Stomach (tissue), 9 donors: ENCODE results near the gene SSH2. TPM values are rescaled to one million over a fixed set of nuclear protein-coding genes. Genes with fewer than 3 reads are reported as not detected.
A peak's percentile ranks its signal among the peaks of the same experiment; 100 is the strongest.

Experiments
- DNase-seq, 2 donors: peaks; one replicate each; pipeline versions ENCODE4 v3.0.0 to v3.0.0-alpha.2; 2013 to 2019
- H3K27ac ChIP-seq, 5 donors: fragments of 200-600 bp in 4 of 5; sonication (generic) in 4 of 5; one replicate each; pipeline ENCODE4 v1.5.1; 2013 to 2019; ENCODE audit warnings: mild to moderate bottlenecking in 1 of 5, moderate library complexity in 1 of 5
- H3K27me3 ChIP-seq, 3 donors: fragments of 200-600 bp; sonication (generic); one replicate each; pipeline ENCODE4 v1.5.1; 2017 to 2019; ENCODE audit warnings: mixed run types in 1 of 3
- H3K36me3 ChIP-seq, 4 donors: fragments of 200-600 bp; sonication (generic); 1 replicate in 3 of 4; 2 replicates in 1 of 4; pipeline ENCODE4 v1.5.1; 2016 to 2019
- H3K4me1 ChIP-seq, 4 donors: fragments of 200-600 bp; sonication (generic); one replicate each; pipeline ENCODE4 v1.5.1; 2016 to 2019
- H3K4me3 ChIP-seq, 4 donors: fragments of 200-600 bp; sonication (generic) in 3 of 4; one replicate each; pipeline ENCODE4 v1.5.1; 2016 to 2019; ENCODE audit warnings: mild to moderate bottlenecking in 1 of 4
- H3K9me3 ChIP-seq, 4 donors: fragments of 200-600 bp; sonication (generic); one replicate each; pipeline ENCODE4 v1.5.1; 2016 to 2019
- EP300 ChIP-seq: sonication (generic); formaldehyde crosslinking; IDR thresholded peaks from one replicate; pipeline ENCODE4 v1.6.1; 2017; ENCODE audit warnings: antibody characterized with exemption
- POLR2A ChIP-seq, 4 donors: fragments of 450-650 bp; IDR thresholded peaks; one replicate each; pipeline ENCODE4 v1.6.1; 2016; ENCODE audit warnings: antibody characterized with exemption in 4 of 4, control low read depth in 2 of 4, mild to moderate bottlenecking in 1 of 4, moderate library complexity in 1 of 4
- POLR2AphosphoS5 ChIP-seq, 3 donors: sonication (generic); formaldehyde crosslinking; IDR thresholded peaks; one replicate each; pipeline ENCODE4 v1.6.1; 2016; ENCODE audit warnings: antibody characterized with exemption in 3 of 3
- WGBS, 5 donors: extraction: QIAGEN DNeasy Blood & Tissue Kit in 3 of 5; methylation state at CpG; one replicate each; pipeline versions ENCODE4 v1.1.5 to v1.1.7; 2013 to 2018; 5-methylcytosine and 5-hydroxymethylcytosine counted together
- intact Hi-C: fragments of 100-400 bp; cut with DNase I; formaldehyde crosslinking; loops from one replicate; pipeline ENCODE4 v1.15.1; 2023; ENCODE audit warnings: low total_unique reads
- polyA plus RNA-seq, 3 donors: library from polyadenylated mRNA; stranded (reverse); fragments of 200-250 nt; gene quantifications; one replicate each; pipeline ENCODE4 v1.2.3, GENCODE V29; 2013
- total RNA-seq, 5 donors: library from RNA; depleted of rRNA; stranded (reverse); fragments of >200 nt; gene quantifications; one replicate each; pipeline versions ENCODE4 v1.1.0 to v1.2.3, GENCODE V29; 2014 to 2016
- TF ChIP-seq, protein P1 (sequence below), 7 experiments: fragments of 450-650 bp in 4 of 7; fragments of 200-600 bp in 3 of 7; sonication (generic) in 3 of 7; IDR thresholded peaks; one replicate each; pipeline ENCODE4 v1.5.1; 2016 to 2019; ENCODE audit warnings: antibody characterized with exemption in 7 of 7, control low read depth in 2 of 7, mild to moderate bottlenecking in 1 of 7
- donor health status: healthy with polysubstance abuse.
- donor health status: Bipolar disorder and iron deficiency.
- donor health status: healthy.

The SSH2 gene
- total and polyA plus RNA-seq, 8 donors, result 7.8 to 44.9 (median 24.1) TPM

DNA sequence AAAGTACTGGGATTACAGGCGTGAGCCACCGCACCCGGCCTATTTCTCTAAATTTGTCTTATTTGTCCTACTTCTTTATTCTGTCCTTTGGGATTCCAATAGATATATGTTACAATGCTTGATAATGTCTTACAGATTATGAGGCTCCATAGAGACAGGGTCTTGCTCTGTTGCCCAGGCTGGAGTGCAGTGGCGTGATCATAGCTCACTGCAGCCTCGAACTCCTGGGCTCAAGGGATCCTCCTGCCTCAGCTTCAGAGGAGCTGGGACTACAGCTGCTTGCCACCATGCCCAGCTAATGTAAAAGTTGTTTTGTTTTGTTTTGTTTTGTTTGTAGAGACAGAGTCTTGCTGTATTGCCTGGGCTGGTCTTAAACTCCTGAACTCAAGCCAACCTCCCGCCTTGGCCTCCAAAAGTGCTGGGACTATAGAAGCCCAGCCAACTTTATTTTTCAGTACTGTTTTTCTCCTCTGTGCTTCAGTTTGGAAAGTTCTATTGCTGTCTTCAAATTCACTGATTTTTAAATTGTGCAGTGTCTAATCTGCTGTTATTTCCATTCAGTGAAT, 326.8 kb downstream of the SSH2 start:
- Histone ChIP-seq H3K27me3 (no peaks in the 10 kb centered on the region), H3K4me1 (no peaks in the 10 kb centered on the region), H3K4me3 (no peak overlapping the region), H3K9me3 (no peaks in the 10 kb centered on the region), H3K27ac (no peak overlapping the region), H3K36me3 (no peaks in the 10 kb centered on the region)
- TF ChIP-seq POLR2AphosphoS5 (IDR thresholded peaks at IDR 0.05), result no peak
- no peak for TF ChIP-seq EP300
- TF ChIP-seq, protein P1, sequence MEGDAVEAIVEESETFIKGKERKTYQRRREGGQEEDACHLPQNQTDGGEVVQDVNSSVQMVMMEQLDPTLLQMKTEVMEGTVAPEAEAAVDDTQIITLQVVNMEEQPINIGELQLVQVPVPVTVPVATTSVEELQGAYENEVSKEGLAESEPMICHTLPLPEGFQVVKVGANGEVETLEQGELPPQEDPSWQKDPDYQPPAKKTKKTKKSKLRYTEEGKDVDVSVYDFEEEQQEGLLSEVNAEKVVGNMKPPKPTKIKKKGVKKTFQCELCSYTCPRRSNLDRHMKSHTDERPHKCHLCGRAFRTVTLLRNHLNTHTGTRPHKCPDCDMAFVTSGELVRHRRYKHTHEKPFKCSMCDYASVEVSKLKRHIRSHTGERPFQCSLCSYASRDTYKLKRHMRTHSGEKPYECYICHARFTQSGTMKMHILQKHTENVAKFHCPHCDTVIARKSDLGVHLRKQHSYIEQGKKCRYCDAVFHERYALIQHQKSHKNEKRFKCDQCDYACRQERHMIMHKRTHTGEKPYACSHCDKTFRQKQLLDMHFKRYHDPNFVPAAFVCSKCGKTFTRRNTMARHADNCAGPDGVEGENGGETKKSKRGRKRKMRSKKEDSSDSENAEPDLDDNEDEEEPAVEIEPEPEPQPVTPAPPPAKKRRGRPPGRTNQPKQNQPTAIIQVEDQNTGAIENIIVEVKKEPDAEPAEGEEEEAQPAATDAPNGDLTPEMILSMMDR (IDR thresholded peaks at IDR 0.05), result no peak
- no peak for TF ChIP-seq POLR2A (IDR thresholded peaks at IDR 0.05)
- peak in 1 of 2 donors; percentile 40 for DNase-seq
- intact Hi-C loops, result no loop called here
- 93 to 95% (median 94%) methylated on average over 6 of the region's 6 CpGs for WGBS, 5 donors

DNA sequence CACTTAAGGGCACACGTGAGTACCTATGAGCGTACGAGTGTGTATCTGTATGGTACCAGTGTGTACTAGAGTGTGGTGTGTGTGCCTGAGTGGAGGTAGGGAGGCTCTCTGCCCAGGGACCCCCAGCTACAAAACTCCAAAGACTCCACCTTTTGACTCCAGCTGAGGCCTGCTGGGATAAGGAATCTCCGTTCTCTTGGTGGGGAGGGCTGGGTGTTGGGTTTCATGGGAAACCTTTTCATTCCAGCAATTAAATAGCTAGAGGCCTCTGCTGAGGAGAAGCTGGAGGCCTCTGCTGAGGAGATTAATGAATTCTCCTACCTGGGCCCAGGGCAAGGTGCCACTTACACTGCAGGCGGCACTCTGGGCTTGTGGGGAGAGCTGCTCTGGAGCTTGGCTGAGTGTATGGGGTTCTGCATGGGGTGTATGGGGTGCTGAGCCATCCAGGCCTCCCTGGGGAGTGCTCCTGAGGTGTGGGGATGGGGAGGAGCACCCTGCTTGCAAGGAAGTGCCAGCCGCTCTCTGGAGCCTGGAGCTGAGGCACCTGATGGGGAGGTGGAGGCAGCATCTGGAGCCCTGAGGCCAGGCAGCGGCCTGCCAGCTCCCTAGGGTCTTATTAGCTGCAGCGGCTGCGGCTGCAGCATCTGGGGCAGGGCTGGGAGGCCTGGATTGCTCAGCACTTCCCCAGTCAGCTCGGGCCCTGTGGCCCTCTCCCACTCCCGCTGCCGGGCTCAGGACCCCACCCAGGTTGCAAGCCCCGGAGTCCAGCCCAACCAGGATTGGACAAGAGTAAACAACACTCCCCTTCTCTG, 332.5 kb downstream of the SSH2 start:
- Histone ChIP-seq H3K27ac (no peak overlapping the region), H3K27me3 (peaks cover 0 to 9% (median 0%) of the 10 kb centered on the region in 3 donors), H3K4me1 (peaks cover 9 to 25% (median 17%) of the 10 kb centered on the region in 4 donors), H3K4me3 (no peak overlapping the region), H3K36me3 (no peaks in the 10 kb centered on the region), H3K9me3 (no peaks in the 10 kb centered on the region)
- TF ChIP-seq POLR2AphosphoS5 (IDR thresholded peaks at IDR 0.05) (no peak), POLR2A (IDR thresholded peaks at IDR 0.05) (no peak), EP300 (no peak)
- TF ChIP-seq, protein P1 (IDR thresholded peaks at IDR 0.05), result no peak
- peak in 1 of 2 donors; percentile 27 for DNase-seq
- intact Hi-C loops, result no loop called here
- 60 to 74% (median 67%) methylated on average over 7 to 13 of the region's 13 CpGs for WGBS, 5 donors

DNA sequence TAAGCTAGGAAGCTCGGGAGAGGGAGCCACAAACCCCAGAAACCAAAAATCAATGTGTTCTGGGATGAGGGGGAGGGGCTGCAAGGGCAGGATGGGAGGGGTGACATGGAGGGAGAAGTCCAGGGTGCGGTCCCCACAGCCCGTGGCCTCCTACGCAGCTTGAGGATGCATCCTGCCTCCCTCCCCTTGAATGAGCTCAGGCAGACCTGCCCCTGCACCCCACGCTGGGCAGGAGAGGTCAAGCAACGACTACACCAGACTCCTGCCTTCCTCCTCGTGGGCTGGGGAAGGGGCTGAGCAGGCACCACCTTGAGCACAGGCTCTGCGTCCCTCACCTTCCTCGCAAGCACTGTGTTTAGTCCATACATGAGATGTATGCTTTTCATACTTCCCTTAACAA, 333.2 kb downstream of the SSH2 start:
- WGBS, 5 donors, result 73 to 87% (median 80%) methylated on average over 6 to 9 of the region's 9 CpGs
- TF ChIP-seq POLR2AphosphoS5 (IDR thresholded peaks at IDR 0.05) (no peak), EP300 (no peak), POLR2A (IDR thresholded peaks at IDR 0.05) (no peak)
- TF ChIP-seq, protein P1 (IDR thresholded peaks at IDR 0.05), result no peak
- H3K4me1 ChIP-seq, result peaks cover 17 to 33% (median 24%) of the 10 kb centered on the region in 4 donors
- H3K4me3 ChIP-seq, result no peak overlapping the region
- DNase-seq, result peak in 1 of 2 donors; percentile 35
- intact Hi-C loops, result no loop called here
- peaks cover 0 to 9% (median 0%) of the 10 kb centered on the region in 3 donors for H3K27me3 ChIP-seq
- H3K27ac ChIP-seq, result no peak overlapping the region
- H3K9me3 ChIP-seq, result no peaks in the 10 kb centered on the region
- H3K36me3 ChIP-seq, result no peaks in the 10 kb centered on the region

DNA sequence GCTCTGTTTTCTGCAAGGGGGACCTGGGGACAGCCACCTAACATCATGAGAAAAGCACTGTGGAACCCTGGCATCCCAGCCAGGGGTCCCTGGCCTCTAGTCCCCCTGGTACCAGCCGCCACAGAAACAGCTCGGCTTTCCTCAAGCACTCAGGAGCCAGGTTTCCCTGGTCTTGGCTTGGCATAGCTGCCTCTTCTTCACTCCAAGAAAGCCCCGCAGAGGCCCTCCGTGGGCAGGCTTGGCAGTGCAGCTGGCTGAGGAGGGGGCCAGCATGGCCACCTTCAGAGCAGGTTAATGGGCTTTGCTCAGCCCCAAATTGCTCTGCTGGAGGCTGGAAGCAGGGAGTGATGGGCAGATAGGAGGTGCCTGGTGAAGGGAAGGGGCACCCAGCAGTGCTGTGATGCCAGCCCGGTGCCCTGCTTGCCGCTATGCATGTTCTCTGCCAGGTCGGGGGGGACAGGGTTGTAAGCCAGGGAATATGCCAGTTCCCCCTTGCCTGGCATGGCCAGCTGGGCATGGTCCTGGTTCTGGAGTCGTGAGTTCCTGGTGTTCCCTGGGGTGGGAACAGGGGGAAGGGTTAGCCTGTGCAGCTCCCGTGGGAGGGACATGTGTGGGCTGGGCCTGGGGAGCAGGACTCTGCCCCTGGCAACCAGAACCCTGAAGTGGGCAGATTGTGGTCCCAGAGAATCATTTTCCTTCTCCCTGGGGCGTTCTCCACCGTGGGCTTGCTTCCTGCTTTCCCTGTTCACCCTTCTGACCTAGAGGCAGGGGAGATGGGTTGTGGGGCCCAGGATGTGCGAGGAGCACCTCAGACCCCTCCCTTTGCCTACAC, 333.9 kb downstream of the SSH2 start:
- Histone ChIP-seq H3K4me3 (no peak overlapping the region), H3K27ac (no peak overlapping the region), H3K4me1 (peaks cover 23 to 39% (median 31%) of the 10 kb centered on the region in 4 donors), H3K27me3 (peaks cover 0 to 9% (median 0%) of the 10 kb centered on the region in 3 donors), H3K36me3 (no peaks in the 10 kb centered on the region), H3K9me3 (no peaks in the 10 kb centered on the region)
- TF ChIP-seq EP300 (no peak), POLR2A (IDR thresholded peaks at IDR 0.05) (no peak), POLR2AphosphoS5 (IDR thresholded peaks at IDR 0.05) (no peak)
- TF ChIP-seq, protein P1 (IDR thresholded peaks at IDR 0.05), result no peak
- peak in 1 of 2 donors; percentile 4 for DNase-seq
- 83 to 90% (median 88%) methylated on average over 10 to 12 of the region's 12 CpGs for WGBS, 5 donors
- intact Hi-C loops, result no loop called here
